Gastrocnemius medialis (tissue), 4 donors: ENCODE measurements around the gene NKX2-4.

ENCODE experiments used
- POLR2A ChIP-seq, 2 donors: fragments of 450-650 bp; IDR thresholded peaks; one replicate each; pipeline ENCODE4 v1.6.1; 2017; ENCODE audit warnings: antibody characterized with exemption in 2 of 2, mild to moderate bottlenecking in 2 of 2, moderate library complexity in 2 of 2
- TF ChIP-seq, protein P1 (sequence below), 5 experiments: fragments of 450-650 bp in 3 of 5; fragments of 200-600 bp in 2 of 5; sonication (generic) in 2 of 5; IDR thresholded peaks in 4 of 5; conservative IDR thresholded peaks in 1 of 5; 1 replicate in 4 of 5; 2 replicates in 1 of 5; pipeline ENCODE4 v1.5.1; 2016 to 2019; ENCODE audit warnings: antibody characterized with exemption in 5 of 5, mild to moderate bottlenecking in 3 of 5, moderate library complexity in 3 of 5

DNA sequence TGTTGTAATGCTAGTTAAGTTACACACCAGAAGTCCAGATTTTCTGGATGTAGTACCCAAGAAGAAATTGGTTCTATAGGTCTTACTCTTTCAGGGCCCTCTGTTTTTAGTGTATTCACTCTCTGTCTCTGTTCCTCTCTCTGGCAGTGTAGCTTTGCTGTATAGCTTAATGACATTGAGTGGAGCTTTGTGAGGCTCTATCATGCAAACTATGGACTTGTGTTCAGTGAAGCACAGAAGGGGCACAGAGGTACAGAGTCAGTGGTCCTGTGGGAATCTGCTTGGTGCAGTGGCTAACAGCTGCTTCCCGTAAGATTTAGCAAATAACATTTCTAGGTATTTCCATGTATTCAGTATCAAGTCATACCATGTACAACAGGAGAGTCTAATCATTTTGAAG is 26.1 kb downstream of the NKX2-4 start:
- TF ChIP-seq, protein P1, sequence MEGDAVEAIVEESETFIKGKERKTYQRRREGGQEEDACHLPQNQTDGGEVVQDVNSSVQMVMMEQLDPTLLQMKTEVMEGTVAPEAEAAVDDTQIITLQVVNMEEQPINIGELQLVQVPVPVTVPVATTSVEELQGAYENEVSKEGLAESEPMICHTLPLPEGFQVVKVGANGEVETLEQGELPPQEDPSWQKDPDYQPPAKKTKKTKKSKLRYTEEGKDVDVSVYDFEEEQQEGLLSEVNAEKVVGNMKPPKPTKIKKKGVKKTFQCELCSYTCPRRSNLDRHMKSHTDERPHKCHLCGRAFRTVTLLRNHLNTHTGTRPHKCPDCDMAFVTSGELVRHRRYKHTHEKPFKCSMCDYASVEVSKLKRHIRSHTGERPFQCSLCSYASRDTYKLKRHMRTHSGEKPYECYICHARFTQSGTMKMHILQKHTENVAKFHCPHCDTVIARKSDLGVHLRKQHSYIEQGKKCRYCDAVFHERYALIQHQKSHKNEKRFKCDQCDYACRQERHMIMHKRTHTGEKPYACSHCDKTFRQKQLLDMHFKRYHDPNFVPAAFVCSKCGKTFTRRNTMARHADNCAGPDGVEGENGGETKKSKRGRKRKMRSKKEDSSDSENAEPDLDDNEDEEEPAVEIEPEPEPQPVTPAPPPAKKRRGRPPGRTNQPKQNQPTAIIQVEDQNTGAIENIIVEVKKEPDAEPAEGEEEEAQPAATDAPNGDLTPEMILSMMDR (IDR thresholded peaks at IDR 0.05 in 4 of 5, conservative IDR thresholded peaks at IDR 0.05 in 1 of 5) = no peak
- TF ChIP-seq POLR2A (IDR thresholded peaks at IDR 0.05) = no peak
